HEK293 (cell line): ENCODE results near the gene SLC19A1.

Source experiments
- SP2 ChIP-seq: fragments of 450-650 bp; formaldehyde crosslinking; IDR thresholded peaks from 2 replicates; pipeline ENCODE4 v1.5.1; 2016; ENCODE audit warnings: missing biosample characterization, missing genetic modification characterization
- TCF7L2 ChIP-seq: IDR thresholded peaks from 2 replicates; pipeline ENCODE4 v1.6.1; 2011; ENCODE audit warnings: low read depth, mild to moderate bottlenecking, inconsistent platforms, low read length, moderate library complexity, borderline replicate concordance
- TF ChIP-seq, protein P1 (sequence below): fragments of 450-650 bp; formaldehyde crosslinking; IDR thresholded peaks from 2 replicates; pipeline ENCODE4 v1.5.1; 2016; ENCODE audit warnings: missing biosample characterization, missing genetic modification characterization
- TF ChIP-seq, protein P2 (sequence below): fragments of 450-650 bp; formaldehyde crosslinking; IDR thresholded peaks from 2 replicates; pipeline ENCODE4 v1.5.1; 2016; ENCODE audit warnings: missing biosample characterization, missing genetic modification characterization

DNA sequence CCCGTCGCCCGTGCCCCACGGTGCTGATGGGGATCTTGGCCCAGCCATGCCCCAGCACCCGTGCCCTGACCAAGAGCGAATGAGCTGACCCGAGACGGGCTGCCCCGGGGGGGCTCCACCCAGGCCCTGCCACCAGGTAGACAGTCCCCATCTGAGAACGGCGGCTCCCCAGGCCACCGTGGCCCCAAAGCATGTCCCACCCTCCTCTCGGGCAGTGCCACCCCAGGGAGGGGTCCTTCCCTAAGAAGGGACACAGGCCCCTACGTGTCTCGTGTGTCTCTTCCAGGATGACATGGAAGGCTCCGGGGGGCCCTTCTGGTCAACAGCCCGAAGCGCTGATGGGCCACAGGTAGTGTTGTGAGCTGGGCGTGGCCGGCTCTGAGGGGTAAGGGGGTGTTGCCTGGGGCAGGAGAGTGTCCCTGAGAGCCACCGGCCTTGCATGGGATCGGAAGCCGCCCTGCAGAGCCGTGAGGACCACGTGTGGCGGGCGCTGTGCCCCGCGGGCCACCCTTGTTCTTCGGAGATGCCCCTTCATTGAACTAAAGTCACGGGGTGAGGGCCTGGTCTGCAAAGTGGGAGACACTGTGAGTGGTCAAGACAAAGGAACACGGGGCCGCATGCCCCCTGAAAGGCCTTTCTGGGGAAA, 55.0 kb downstream of the SLC19A1 start:
- no peak for TF ChIP-seq SP2 (tag by site-specific recombination)
- no peak for TF ChIP-seq TCF7L2
- TF ChIP-seq, protein P1, sequence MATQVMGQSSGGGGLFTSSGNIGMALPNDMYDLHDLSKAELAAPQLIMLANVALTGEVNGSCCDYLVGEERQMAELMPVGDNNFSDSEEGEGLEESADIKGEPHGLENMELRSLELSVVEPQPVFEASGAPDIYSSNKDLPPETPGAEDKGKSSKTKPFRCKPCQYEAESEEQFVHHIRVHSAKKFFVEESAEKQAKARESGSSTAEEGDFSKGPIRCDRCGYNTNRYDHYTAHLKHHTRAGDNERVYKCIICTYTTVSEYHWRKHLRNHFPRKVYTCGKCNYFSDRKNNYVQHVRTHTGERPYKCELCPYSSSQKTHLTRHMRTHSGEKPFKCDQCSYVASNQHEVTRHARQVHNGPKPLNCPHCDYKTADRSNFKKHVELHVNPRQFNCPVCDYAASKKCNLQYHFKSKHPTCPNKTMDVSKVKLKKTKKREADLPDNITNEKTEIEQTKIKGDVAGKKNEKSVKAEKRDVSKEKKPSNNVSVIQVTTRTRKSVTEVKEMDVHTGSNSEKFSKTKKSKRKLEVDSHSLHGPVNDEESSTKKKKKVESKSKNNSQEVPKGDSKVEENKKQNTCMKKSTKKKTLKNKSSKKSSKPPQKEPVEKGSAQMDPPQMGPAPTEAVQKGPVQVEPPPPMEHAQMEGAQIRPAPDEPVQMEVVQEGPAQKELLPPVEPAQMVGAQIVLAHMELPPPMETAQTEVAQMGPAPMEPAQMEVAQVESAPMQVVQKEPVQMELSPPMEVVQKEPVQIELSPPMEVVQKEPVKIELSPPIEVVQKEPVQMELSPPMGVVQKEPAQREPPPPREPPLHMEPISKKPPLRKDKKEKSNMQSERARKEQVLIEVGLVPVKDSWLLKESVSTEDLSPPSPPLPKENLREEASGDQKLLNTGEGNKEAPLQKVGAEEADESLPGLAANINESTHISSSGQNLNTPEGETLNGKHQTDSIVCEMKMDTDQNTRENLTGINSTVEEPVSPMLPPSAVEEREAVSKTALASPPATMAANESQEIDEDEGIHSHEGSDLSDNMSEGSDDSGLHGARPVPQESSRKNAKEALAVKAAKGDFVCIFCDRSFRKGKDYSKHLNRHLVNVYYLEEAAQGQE (tag by site-specific recombination), result no peak
- TF ChIP-seq, protein P2, sequence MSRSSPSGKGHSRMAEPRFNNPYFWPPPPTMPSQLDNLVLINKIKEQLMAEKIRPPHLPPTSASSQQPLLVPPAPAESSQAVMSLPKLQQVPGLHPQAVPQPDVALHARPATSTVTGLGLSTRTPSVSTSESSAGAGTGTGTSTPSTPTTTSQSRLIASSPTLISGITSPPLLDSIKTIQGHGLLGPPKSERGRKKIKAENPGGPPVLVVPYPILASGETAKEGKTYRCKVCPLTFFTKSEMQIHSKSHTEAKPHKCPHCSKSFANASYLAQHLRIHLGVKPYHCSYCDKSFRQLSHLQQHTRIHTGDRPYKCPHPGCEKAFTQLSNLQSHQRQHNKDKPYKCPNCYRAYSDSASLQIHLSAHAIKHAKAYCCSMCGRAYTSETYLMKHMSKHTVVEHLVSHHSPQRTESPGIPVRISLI (tag by site-specific recombination), result no peak
